HEK293T (cell line): ENCODE measurements around the gene IQCN.

Experiments
- SUZ12 ChIP-seq: fragments of 450-650 bp; IDR thresholded peaks from 2 replicates; pipeline ENCODE4 v1.6.1; 2016; ENCODE audit warnings: mild to moderate bottlenecking
- ZNF384 ChIP-seq: fragments of 450-650 bp; IDR thresholded peaks from 2 replicates; pipeline ENCODE4 v1.6.1; 2016

- TF ChIP-seq ZNF384 = no peak
- TF ChIP-seq SUZ12 = no peak
These were observed 29.0 kb downstream of the IQCN start for GRCh38 chr19:18245297-18245696.
